HUES64 (cell line): ENCODE results near the gene SMU1.

Source experiments
- H3K27ac ChIP-seq: 2 replicates; pipeline ENCODE4 v1.7.0; 2013; ENCODE audit warnings: low read depth, low read length, inconsistent platforms
- H3K27me3 ChIP-seq: 2 replicates; pipeline ENCODE4 v1.6.1; 2013; ENCODE audit warnings: mild to moderate bottlenecking, low read length; ENCODE audit not compliant: insufficient read depth
- H3K36me3 ChIP-seq: 2 replicates; pipeline ENCODE4 v1.6.1; 2013; ENCODE audit warnings: mild to moderate bottlenecking, low read length; ENCODE audit not compliant: insufficient read depth
- H3K4me1 ChIP-seq: 2 replicates; pipeline ENCODE4 v1.6.1; 2013; ENCODE audit warnings: mild to moderate bottlenecking, low read length, moderate library complexity; ENCODE audit not compliant: insufficient read depth
- H3K4me3 ChIP-seq: 2 replicates; pipeline ENCODE4 v1.5.1; 2013; ENCODE audit warnings: mild to moderate bottlenecking, low read length, moderate library complexity
- H3K9ac ChIP-seq: 2 replicates; pipeline ENCODE4 v1.6.1; 2013; ENCODE audit warnings: mild to moderate bottlenecking, low read depth, low read length
- H3K9me3 ChIP-seq: 2 replicates; pipeline ENCODE4 v1.6.1; 2013; ENCODE audit warnings: low read depth, low read length; ENCODE audit not compliant: insufficient read depth
- WGBS: fragments of 150-250, 120-280 bp; methylation state at CpG from one replicate; pipeline ENCODE4 v1.1.7; 2013; ENCODE audit warnings: missing lambda C conversion rate; 5-methylcytosine and 5-hydroxymethylcytosine counted together

SMU1 gene

GRCh38 chr9:33024966-33025571 is 51.4 kb downstream of the SMU1 start, which contains the start of gene DNAJA1:
Gene DNAJA1, plus strand, starts transcription at chr9:33025273. Its CDS starts 1,212 bp downstream, at chr9:33026485.
- Histone ChIP-seq H3K9ac (peak within 1 kb of the TSS; percentile 97), H3K36me3 (peaks cover 46% of the 10 kb centered on the region), H3K4me1 (peaks cover 14% of the 10 kb centered on the region; the same call in 1 of the 2 replicates), H3K27me3 (no peaks in the 10 kb centered on the region), H3K4me3 (peak within 1 kb of the TSS; percentile 100), H3K9me3 (no peaks in the 10 kb centered on the region), H3K27ac (peak within 1 kb of the TSS; percentile 97)
- under 1% methylated on average over 61 of the region's 61 CpGs for WGBS

GRCh38 chr9:33024126-33024965 is 52.1 kb downstream of the SMU1 start:
- Histone ChIP-seq H3K27me3 (no peaks in the 10 kb centered on the region), H3K36me3 (peaks cover 43% of the 10 kb centered on the region), H3K9me3 (no peaks in the 10 kb centered on the region), H3K4me3 (peak overlapping the region; percentile 100), H3K4me1 (peaks cover 14% of the 10 kb centered on the region; the same call in 1 of the 2 replicates), H3K27ac (peak overlapping the region; percentile 97), H3K9ac (peak overlapping the region; percentile 97)
- 22% methylated on average over 33 of the region's 33 CpGs for WGBS

GRCh38 chr9:33023661-33024060 is 52.8 kb downstream of the SMU1 start:
- no peaks in the 10 kb centered on the region for H3K9me3 ChIP-seq
- H3K9ac ChIP-seq: peak overlapping the region; percentile 97
- WGBS: 94% methylated on average over 4 of the region's 4 CpGs
- H3K4me3 ChIP-seq: peak overlapping the region; percentile 100
- H3K36me3 ChIP-seq: peaks cover 41% of the 10 kb centered on the region
- H3K27me3 ChIP-seq: no peaks in the 10 kb centered on the region
- H3K4me1 ChIP-seq: peaks cover 14% of the 10 kb centered on the region; the same call in 1 of the 2 replicates
- H3K27ac ChIP-seq: no peak overlapping the region

GRCh38 chr9:33022755-33023154 is 53.7 kb downstream of the SMU1 start:
- H3K36me3 ChIP-seq: peaks cover 32% of the 10 kb centered on the region
- no peaks in the 10 kb centered on the region for H3K9me3 ChIP-seq
- H3K27me3 ChIP-seq: no peaks in the 10 kb centered on the region
- no peak overlapping the region for H3K9ac ChIP-seq
- no peak overlapping the region for H3K27ac ChIP-seq
- H3K4me1 ChIP-seq: peaks cover 14% of the 10 kb centered on the region; the same call in 1 of the 2 replicates
- WGBS: 90% methylated on average over 7 of the region's 7 CpGs
- no peak overlapping the region; the same call in 1 of the 2 replicates for H3K4me3 ChIP-seq

- H3K4me3 ChIP-seq: no peak overlapping the region
- H3K36me3 ChIP-seq: peaks cover 28% of the 10 kb centered on the region
Observed at GRCh38 chr9:33022303-33022702, 54.2 kb downstream of the SMU1 start.

GRCh38 chr9:33019797-33020196 is 56.7 kb downstream of the SMU1 start:
- H3K9ac ChIP-seq: no peak overlapping the region
- H3K36me3 ChIP-seq: peaks cover 16% of the 10 kb centered on the region
- peaks cover 13% of the 10 kb centered on the region for H3K4me1 ChIP-seq
- H3K4me3 ChIP-seq: no peak overlapping the region
- no peaks in the 10 kb centered on the region for H3K27me3 ChIP-seq
- H3K27ac ChIP-seq: no peak overlapping the region
- WGBS: 96% methylated on average over 23 of the region's 25 CpGs
- no peaks in the 10 kb centered on the region for H3K9me3 ChIP-seq

More at GRCh38 chr9:33022303-33022702, 54.2 kb downstream of the SMU1 start:
- 93% methylated on average over 3 of the region's 3 CpGs for WGBS
- no peak overlapping the region for H3K27ac ChIP-seq
- H3K9ac ChIP-seq: no peak overlapping the region
- H3K27me3 ChIP-seq: no peaks in the 10 kb centered on the region
- H3K9me3 ChIP-seq: no peaks in the 10 kb centered on the region
- peaks cover 14% of the 10 kb centered on the region; the same call in 1 of the 2 replicates for H3K4me1 ChIP-seq

GRCh38 chr9:33017283-33018041 is 59.0 kb downstream of the SMU1 start:
- Histone ChIP-seq H3K27ac (no peak overlapping the region), H3K4me1 (peaks cover 15% of the 10 kb centered on the region), H3K27me3 (no peaks in the 10 kb centered on the region), H3K9me3 (no peaks in the 10 kb centered on the region), H3K9ac (no peak overlapping the region), H3K4me3 (no peak overlapping the region), H3K36me3 (peaks cover 16% of the 10 kb centered on the region)
- 97% methylated on average over 3 of the region's 6 CpGs for WGBS

- Histone ChIP-seq H3K9ac (no peak overlapping the region), H3K4me1 (peaks cover 15% of the 10 kb centered on the region), H3K36me3 (peaks cover 5% of the 10 kb centered on the region; the same call in 1 of the 2 replicates), H3K9me3 (no peaks in the 10 kb centered on the region), H3K4me3 (no peak overlapping the region), H3K27ac (no peak overlapping the region; the same call in 1 of the 2 replicates), H3K27me3 (no peaks in the 10 kb centered on the region)
- 83% methylated on average over 1 of the region's 1 CpG for WGBS
Observed at GRCh38 chr9:33014665-33015014, 61.8 kb downstream of the SMU1 start.

- H3K27ac ChIP-seq: peak overlapping the region; percentile 78; the same call in 1 of the 2 replicates
- WGBS: 66% methylated on average over 2 of the region's 2 CpGs
- no peak overlapping the region for H3K4me3 ChIP-seq
Observed at GRCh38 chr9:33013962-33014664, 62.4 kb downstream of the SMU1 start.

GRCh38 chr9:33012328-33013069 is 64.0 kb downstream of the SMU1 start:
- H3K27ac ChIP-seq: no peak overlapping the region
- H3K9ac ChIP-seq: no peak overlapping the region
- WGBS: 92% methylated on average over 2 of the region's 3 CpGs

More at GRCh38 chr9:33013962-33014664, 62.4 kb downstream of the SMU1 start:
- no peak overlapping the region for H3K9ac ChIP-seq
- no peaks in the 10 kb centered on the region for H3K27me3 ChIP-seq
- H3K9me3 ChIP-seq: no peaks in the 10 kb centered on the region
- H3K4me1 ChIP-seq: peaks cover 15% of the 10 kb centered on the region
- peaks cover 4% of the 10 kb centered on the region; the same call in 1 of the 2 replicates for H3K36me3 ChIP-seq

More at GRCh38 chr9:33012328-33013069, 64.0 kb downstream of the SMU1 start:
- Histone ChIP-seq H3K9me3 (no peaks in the 10 kb centered on the region), H3K4me3 (no peak overlapping the region), H3K27me3 (no peaks in the 10 kb centered on the region), H3K36me3 (no peaks in the 10 kb centered on the region; the same call in 1 of the 2 replicates), H3K4me1 (peaks cover 15% of the 10 kb centered on the region)
